GM12878 (cell line): ENCODE results near the gene EIF5B. TPM values are rescaled to one million over a fixed set of nuclear protein-coding genes. Genes with fewer than 3 reads are reported as not detected.

ENCODE experiments used
- ATAC-seq: fragments of 200-7000 bp; cut with Tn5 transposase; 3 replicates; pipeline ENCODE4 v1.9.1; 2020; ENCODE audit warnings: mild to moderate bottlenecking, moderate library complexity
- BruUV-seq: library from RNA; stranded (reverse); fragments of 400-500 nt; replicated peaks from 2 replicates; lab custom pipeline; 2021; lab: Mats Ljungman, UMichigan
- CTCF ChIA-PET: fragments of 300-600 bp; sonication (Branson Sonifier 250); formaldehyde crosslinking; extraction: SDS; loops from one replicate; lab custom pipeline; 2021; ENCODE audit warnings: inconsistent platforms; lab: Yijun Ruan, JAX
- POLR2A ChIA-PET: fragments of 350-600 bp; formaldehyde crosslinking; extraction: SDS; loops from one replicate; lab custom pipeline; 2021; ENCODE audit warnings: inconsistent platforms; lab: Charles Lee
- RAD21 ChIA-PET: fragments of 300-600 bp; sonication (Branson Sonifier 250); formaldehyde crosslinking; loops from one replicate; lab custom pipeline; 2023; ENCODE audit warnings: antibody characterized with exemption; ENCODE audit not compliant: unreplicated experiment; lab: Charles Lee
- SMC1A ChIA-PET: fragments of 300-600 bp; sonication (Branson Sonifier 250); formaldehyde crosslinking; loops from one replicate; lab custom pipeline; 2023; ENCODE audit not compliant: unreplicated experiment, uncharacterized antibody; lab: Charles Lee
- DNase-seq: peaks from one replicate; pipeline ENCODE4 v3.0.0-alpha.2; 2011; ENCODE audit warnings: low read depth, low spot score
- FAIRE-seq: peaks from 3 replicates; lab custom pipeline; 2011; peaks lifted over from hg19 to GRCh38; lab: Jason Lieb, UNC
- H2AFZ ChIP-seq: 2 replicates; pipeline ENCODE4 v1.6.0; 2011; ENCODE audit warnings: low read depth, low read length, control low read depth; ENCODE audit not compliant: control insufficient read depth
- H3K27ac ChIP-seq: 2 replicates; pipeline ENCODE4 v1.5.1; 2011; ENCODE audit warnings: control low read depth; ENCODE audit not compliant: control insufficient read depth, insufficient read depth
- H3K27me3 ChIP-seq, 2 experiments: replicated peaks in 1 of 2; 2 replicates each; pipeline versions ENCODE4 v1.6.0 to v1.6.1; 2011; ENCODE audit warnings: low read length in 1 of 2; ENCODE audit not compliant: control insufficient read depth in 2 of 2, insufficient read depth in 2 of 2
- H3K36me3 ChIP-seq, 2 experiments: 2 replicates each; pipeline ENCODE4 v1.5.1; 2011; ENCODE audit warnings: low read length in 1 of 2; ENCODE audit not compliant: control insufficient read depth in 2 of 2, insufficient read depth in 2 of 2
- H3K4me1 ChIP-seq: 2 replicates; pipeline ENCODE4 v1.6.1; 2011; ENCODE audit warnings: mild to moderate bottlenecking, low read length, moderate library complexity, mixed read lengths; ENCODE audit not compliant: control insufficient read depth, insufficient read depth
- H3K4me2 ChIP-seq: 2 replicates; pipeline ENCODE4 v1.6.0; 2011; ENCODE audit warnings: control low read depth; ENCODE audit not compliant: control insufficient read depth, insufficient read depth
- H3K4me3 ChIP-seq: fragments of 200-600 bp; sonication (generic); 2 replicates; pipeline ENCODE4 v1.5.1; 2016
- H3K79me2 ChIP-seq: 2 replicates; pipeline ENCODE4 v1.6.0; 2011; ENCODE audit warnings: low read length; ENCODE audit not compliant: control insufficient read depth, insufficient read depth
- H3K9ac ChIP-seq: 2 replicates; pipeline ENCODE4 v1.8.0; 2011; ENCODE audit warnings: low read length, control low read depth, mixed read lengths; ENCODE audit not compliant: control insufficient read depth, insufficient read depth
- H3K9me3 ChIP-seq: replicated peaks from 3 replicates; pipeline ENCODE4 v1.5.1; 2011; ENCODE audit warnings: mild to moderate bottlenecking, low read length; ENCODE audit not compliant: control insufficient read depth, insufficient read depth
- H4K20me1 ChIP-seq: 2 replicates; pipeline ENCODE4 v1.6.0; 2011; ENCODE audit not compliant: control insufficient read depth, insufficient read depth
- E2F8 ChIP-seq: fragments of 450-650 bp; IDR thresholded peaks from 2 replicates; pipeline ENCODE4 v1.6.1; 2018; ENCODE audit warnings: mild to moderate bottlenecking, low read depth, moderate library complexity; ENCODE audit not compliant: partially characterized antibody
- ETV6 ChIP-seq, 2 experiments: fragments of 450-650 bp in 1 of 2; IDR thresholded peaks in 1 of 2; conservative IDR thresholded peaks in 1 of 2; 2 replicates each; pipeline ENCODE4 v1.6.1; 2014; ENCODE audit warnings: antibody characterized with exemption in 1 of 2, borderline replicate concordance in 1 of 2, low read depth in 1 of 2, mild to moderate bottlenecking in 1 of 2, moderate library complexity in 1 of 2
- FOXK2 ChIP-seq: fragments of 450-650 bp; IDR thresholded peaks from 2 replicates; pipeline ENCODE4 v1.6.1; 2017; ENCODE audit warnings: mild to moderate bottlenecking, moderate library complexity
- MLLT1 ChIP-seq: fragments of 450-650 bp; IDR thresholded peaks from 2 replicates; pipeline ENCODE4 v1.6.1; 2016; ENCODE audit warnings: mild to moderate bottlenecking
- WGBS: methylation state at CpG from one replicate; pipeline ENCODE4 v1.1.6; 2016; ENCODE audit warnings: low lambda C conversion rate; ENCODE audit not compliant: insufficient replicate concordance, insufficient coverage; ENCODE audit errors: missing lambda C conversion rate; 5-methylcytosine and 5-hydroxymethylcytosine counted together
- in situ Hi-C: fragments of 300-500 bp; cut with MboI; formaldehyde crosslinking; loops from 9 replicates; pipeline ENCODE4 v1.14.3; 2018; ENCODE audit warnings: mixed read lengths
- intact Hi-C: fragments of 100-400 bp; cut with micrococcal nuclease; formaldehyde crosslinking; loops from one replicate; pipeline ENCODE4 v1.14.2; 2022; ENCODE audit not compliant: unreplicated experiment
- polyA plus RNA-seq, 11 experiments: library from polyadenylated mRNA; depleted of rRNA in 4 of 11; unstranded in 6 of 11; stranded (reverse) in 5 of 11; fragments of >200 nt; fragmentation: Nextera tagmentation in 4 of 11; fragmentation: Illumina TruSeq in 1 of 11; extraction: Ambion mirVana in 4 of 11; extraction: Trizol in 1 of 11; gene quantifications; 1 replicate in 1 of 11; 2 replicates in 10 of 11; pipeline versions ENCODE4 v1.2.1 to v1.2.3, GENCODE V29; 2011 to 2016; ENCODE audit warnings: inconsistent platforms in 2 of 11, missing spikeins in 2 of 11, low read depth in 1 of 11
- total RNA-seq, 4 experiments: library from RNA; depleted of rRNA in 3 of 4; stranded (reverse); fragments of >200 nt in 3 of 4; fragmentation: Illumina TruSeq in 1 of 4; extraction: Trizol in 1 of 4; gene quantifications; 2 replicates each; pipeline versions ENCODE4 v1.2.1 to v1.2.3, GENCODE V29; 2013 to 2021

EIF5B gene
- total and polyA plus RNA-seq, 10 of the 15 experiments (the other 5 are each of a cell fraction or from before 2014, with no cell fraction given) = 21.7 to 119 (median 40.8) TPM

- no peak overlapping the region for H2AFZ ChIP-seq
- WGBS = 96% methylated on average over 5 of the region's 5 CpGs
- ChIA-PET POLR2A (no interaction called here), CTCF (no interaction called here), SMC1A (no interaction called here), RAD21 (no interaction called here)
- intact Hi-C loops (no loop called here), in situ Hi-C loops (no loop called here)
- H3K4me2 ChIP-seq = no peak overlapping the region
- TF ChIP-seq MLLT1 (no peak), ETV6 (conservative IDR thresholded peaks at IDR 0.05 in 1 of 2, IDR thresholded peaks at IDR 0.05 in 1 of 2; ENCODE audit: borderline replicate concordance in 1 of 2, low read depth in 1 of 2) (no peak), FOXK2 (no peak), E2F8 (no peak)
- peaks cover 8 to 14% of the 10 kb centered on the region in 2 experiments; a peak in 3 of 4 replicates for H3K36me3 ChIP-seq
- FAIRE-seq (no peak), DNase-seq (no peak), ATAC-seq (no peak)
- H3K9me3 ChIP-seq = no peaks in the 10 kb centered on the region
- no peak overlapping the region for H3K9ac ChIP-seq
- no peaks in the 10 kb centered on the region; the same call in 1 of the 2 replicates for H3K79me2 ChIP-seq
- no peaks in the 10 kb centered on the region for H3K4me1 ChIP-seq
- BruUV-seq = no TSS peak
- H4K20me1 ChIP-seq = no peaks in the 10 kb centered on the region
- no peak overlapping the region for H3K27ac ChIP-seq
- H3K4me3 ChIP-seq = no peak overlapping the region
- no peaks in the 10 kb centered on the region for H3K27me3 ChIP-seq
Observed at GRCh38 chr2:99325384-99325783, 11.8 kb upstream of the EIF5B start.
